Activated T-helper 1 cell treated with Interleukin-2 at 50 U/mL for 16 hours (primary cell): ENCODE measurements around the gene FCHSD2.
"Not testable (repeated sequence)": the region's sequence is repeated elsewhere in the genome, so short reads cannot be mapped to it uniquely, and the experiment has no call there.

ENCODE experiments used
- DNase-seq: peaks from one replicate; pipeline ENCODE4 v3.0.0-alpha.2; 2020; ENCODE audit warnings: low read depth

FCHSD2 gene

DNA sequence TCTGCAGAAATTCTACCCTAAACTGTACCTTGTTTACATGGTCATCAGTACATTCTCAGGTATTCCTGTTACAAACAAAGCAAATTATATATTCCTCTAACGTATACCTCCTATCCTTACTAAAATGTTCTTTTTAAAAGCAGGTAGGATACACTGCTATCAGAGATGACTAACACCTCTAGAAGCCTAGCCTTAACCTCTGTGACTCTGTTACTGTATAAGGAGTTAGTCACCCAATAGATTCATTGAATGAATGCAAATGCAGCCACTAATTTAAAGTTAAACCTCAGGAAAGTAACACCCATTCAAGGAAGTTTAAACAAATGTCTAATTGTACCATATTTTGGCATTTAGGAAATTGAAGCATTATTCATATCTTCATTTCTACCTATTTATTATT, 82.2 kb downstream of the FCHSD2 start:
- no peak for DNase-seq

DNA sequence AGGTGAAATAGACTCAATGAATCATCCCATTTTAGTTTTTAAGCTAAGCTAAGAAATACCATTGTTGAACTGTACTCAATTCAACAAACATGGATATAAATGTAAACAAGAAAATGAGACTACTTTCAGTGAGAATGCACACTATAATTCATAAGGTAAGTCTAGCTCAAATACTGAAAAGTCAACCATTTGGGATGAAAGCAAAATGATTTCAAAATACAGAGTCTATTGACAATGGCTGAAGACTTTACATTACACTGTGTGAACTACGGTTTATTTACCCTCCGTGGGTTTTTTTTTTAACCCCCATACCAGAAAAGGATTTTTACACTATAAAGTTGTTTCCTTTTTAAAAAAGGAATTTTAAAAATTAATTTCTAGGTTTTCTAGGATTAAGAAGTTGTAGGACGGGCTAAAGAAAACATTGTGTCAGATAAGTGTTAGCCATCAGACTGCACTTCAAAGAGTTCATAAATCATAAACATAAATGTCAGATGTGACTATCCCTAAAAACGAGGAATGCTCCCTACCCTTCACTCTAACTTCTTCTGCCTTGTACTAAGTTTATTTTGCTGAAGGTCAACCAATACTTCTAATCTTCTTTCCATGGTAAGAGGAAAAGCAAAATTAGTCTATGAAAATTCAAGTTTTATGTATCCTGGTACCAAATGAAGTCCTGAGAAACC, 83.0 kb downstream of the FCHSD2 start:
- no peak for DNase-seq

DNA sequence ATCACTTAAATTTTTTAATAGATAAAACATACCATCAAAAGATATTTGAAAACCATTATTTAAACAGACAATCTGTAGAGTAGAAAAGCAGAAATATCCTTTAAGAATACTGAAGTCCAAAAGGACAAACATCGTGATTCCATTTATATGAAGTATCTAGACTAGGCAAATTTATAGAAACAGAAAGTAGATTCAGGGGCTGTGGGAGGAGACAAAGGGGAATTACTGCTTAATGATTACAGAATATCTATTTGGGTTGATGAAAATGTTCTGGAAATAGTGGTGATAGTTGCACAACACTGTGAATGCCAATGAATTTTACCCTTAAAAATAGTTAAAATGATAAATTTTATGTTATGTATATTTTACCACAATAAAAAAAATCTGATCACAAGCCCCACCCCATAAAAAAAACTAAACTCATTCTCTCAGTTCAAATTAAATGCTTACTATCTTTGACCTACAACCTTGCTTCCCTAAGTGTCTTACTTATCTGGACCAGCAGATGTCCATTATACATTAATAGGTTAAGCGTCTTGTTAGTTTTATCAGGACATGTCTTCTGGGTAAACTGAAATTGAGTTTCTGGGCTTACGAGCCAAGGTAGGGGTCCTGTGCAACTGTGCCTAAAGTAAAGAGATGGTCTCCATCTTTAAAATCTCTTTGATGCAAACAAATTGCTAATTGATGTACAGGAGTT, 86.3 kb downstream of the FCHSD2 start:
- DNase-seq: no peak

DNA sequence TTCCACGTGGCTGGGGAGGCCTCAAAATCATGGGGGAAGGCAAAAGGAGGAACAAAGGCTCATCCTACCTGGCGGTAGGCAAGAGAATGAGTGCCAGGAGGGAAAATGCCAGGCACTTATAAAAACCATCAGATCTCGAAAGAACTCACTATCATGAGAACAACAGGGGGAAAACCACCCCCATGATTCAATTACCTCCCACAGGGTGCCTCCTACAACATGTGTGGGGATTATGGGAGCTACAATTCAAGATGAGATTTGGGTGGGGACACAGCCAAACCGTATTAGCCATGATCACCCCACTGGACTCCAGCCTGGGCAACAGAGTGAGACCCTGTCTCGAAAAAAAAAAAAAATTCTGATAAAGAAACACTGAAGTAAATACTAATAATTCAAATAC, 87.1 kb downstream of the FCHSD2 start:
- no peak for DNase-seq

DNA sequence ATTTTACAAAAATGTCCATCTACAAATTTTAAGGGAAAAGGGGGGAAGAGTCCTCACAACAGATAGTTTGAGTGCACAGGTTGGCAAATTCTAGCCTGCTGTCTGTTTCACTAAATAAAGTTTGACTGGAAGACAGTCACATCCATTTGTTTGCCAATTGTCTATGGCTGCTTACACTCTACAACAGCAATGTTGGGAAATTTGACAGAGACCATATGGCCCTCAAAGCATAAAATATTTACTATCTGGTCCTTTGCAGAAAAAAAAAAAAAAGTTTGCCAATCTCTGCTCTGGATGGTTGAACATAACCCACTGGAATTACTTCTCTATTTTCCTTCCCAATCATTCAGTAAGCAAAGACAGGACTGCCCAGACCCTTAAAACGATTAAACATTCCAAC, 88.2 kb downstream of the FCHSD2 start:
- DNase-seq: no peak

DNA sequence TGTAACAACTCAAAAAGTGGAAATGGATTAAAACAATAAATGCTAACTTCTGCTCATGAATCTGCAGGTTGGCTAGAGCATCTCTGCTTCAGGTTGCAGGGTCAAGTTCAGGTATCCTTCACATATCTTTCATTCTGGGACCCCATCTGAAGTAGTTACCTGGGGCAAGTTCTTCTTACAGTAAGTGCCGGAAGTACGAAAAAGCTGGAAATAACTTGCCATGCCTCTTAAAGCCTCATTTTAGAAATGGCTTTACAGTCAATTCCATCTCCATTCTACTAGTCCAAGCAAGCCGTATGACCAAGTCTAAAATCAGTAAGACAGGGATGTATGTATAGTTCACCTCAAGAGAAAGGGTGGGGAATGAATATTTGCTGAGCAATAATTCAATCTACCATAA, 93.7 kb downstream of the FCHSD2 start:
- DNase-seq: no peak

DNA sequence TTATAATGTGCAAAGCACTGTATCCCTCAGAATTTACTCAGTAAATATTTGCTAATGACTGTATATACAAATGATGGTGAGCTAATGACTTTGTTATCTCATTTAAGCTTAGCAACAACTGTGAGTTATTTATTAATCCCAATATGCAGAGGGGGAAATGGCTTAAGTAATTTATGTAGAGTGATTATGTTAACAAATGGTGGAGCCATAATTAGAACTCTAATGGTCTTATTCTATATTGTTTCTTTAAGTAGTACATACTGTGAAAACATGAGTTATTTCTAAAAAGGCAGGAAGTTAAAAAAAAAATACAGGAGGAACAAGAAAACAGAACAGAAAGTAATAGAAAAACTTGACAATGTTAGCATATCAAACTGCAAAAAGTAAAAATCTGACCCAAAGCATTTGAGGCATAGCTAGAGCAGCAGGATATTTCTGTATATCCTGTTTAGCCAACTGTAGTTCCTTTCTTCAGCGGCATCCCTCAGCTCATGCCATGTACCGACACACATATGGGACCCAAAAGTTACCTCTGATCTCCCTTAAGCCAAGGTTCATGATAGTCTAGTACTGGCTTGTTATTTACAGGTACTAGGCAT, 94.2 kb downstream of the FCHSD2 start:
- no peak for DNase-seq

DNA sequence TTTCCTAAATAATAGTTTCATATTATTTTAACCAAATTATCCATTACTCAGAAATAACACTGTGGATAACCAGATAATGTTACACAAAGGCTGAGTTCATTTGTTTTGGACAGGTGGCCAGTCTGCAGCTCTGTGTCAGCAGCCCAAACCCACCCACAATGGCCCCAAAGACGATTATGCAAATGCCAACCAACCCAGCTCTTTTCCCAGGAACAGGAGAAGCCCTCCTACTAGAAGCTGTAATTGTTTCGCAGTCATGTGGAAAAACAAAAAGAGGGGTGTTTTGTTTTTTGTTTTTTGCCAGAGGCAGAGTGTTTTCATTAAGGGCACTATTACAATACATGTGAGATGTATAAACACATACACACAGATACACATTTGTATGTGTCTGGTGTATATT, 102.1 kb downstream of the FCHSD2 start:
- DNase-seq: no peak

DNA sequence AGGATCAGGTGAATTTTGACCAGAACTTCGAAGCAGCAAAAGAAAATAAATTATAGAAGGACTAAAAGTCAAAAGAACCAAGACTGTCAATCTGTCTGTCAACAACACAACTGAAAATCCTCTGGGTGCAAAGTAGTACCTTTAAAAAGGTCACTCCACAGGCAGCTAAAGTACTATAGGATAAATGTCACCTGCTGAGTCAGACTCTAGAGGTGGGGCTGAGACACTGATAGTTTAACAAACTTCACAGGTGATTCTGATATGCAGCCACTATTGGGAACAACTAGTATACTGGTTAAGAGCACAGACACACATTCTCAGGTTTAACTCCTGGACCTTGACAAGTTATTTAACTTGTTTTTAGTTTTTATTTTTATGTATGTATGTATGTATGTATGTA, 107.3 kb downstream of the FCHSD2 start:
- DNase-seq: no peak

DNA sequence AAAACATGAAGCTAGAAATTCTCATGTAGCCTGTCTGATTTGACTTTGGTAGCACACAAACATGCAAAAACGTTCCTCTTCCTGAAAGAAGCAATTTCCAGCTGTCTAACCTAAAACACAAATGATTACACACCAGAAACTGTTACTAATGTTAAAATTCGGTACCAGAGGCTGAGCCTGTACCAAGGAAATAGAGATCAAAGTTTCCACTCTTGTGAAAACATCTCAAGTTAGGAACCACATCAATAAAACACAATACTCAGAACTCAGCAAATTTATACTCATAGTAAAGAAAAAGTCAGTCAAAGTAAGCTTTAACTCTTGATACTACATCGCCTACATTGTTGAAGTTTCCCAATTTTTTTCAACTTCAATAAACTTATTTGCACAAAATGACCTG, 107.8 kb downstream of the FCHSD2 start:
- no peak for DNase-seq

DNA sequence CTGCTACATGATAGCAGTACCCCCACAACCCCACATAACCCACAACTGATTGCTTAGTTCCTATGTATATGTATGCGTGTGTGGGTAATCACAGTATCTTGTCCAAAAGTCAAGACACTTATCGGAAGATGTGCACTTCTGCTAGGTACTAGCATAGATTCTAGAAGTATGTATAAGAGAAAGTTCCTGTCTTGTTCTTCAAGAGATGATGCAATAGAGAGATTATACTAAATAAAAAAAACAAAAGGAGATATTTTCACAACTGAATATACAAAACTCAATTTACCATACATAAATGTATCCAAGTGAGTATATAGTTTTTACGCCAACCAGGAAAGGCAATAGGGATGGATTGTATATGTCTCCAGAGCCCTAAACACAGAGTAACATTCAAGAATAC, 112.0 kb downstream of the FCHSD2 start:
- no peak for DNase-seq

DNA sequence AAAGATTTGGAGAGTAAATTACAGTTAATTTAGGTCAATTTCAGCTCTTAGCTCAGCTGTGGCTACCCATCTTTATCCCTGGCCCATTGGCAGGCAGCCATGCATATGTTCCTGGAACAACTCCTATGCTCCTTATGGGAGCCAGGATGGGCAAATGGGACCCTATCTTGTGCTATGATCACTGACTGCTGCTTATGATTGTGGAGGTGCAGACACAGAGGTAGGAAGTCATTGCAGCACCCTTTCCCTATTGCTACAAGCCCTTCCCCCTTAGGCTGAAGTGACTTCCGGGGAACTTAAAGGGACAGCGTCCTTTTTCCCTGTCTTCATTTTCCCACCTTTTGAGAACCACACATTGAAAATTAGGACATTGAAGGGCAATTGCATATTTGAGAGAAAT, 112.7 kb downstream of the FCHSD2 start:
- DNase-seq: no peak

DNA sequence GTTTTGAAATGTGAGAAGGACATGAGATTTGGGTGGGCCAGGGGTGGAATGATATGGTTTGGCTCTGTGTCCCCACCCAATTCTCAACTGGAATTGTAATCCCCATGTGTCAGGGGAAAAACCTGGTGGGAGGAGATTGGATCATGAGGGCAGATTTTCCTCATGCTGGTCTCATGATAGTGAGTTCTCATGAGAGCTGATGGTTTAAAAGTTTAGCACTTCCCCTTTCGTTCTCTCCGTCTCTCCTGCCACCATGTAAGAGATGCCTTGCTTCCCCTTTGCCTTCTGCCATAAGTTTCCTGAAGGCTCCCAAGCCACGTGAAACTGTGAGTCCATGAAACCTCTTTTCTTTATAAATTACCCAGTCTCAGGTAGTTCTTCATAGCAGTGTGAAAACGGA, 113.5 kb downstream of the FCHSD2 start:
- no peak for DNase-seq

DNA sequence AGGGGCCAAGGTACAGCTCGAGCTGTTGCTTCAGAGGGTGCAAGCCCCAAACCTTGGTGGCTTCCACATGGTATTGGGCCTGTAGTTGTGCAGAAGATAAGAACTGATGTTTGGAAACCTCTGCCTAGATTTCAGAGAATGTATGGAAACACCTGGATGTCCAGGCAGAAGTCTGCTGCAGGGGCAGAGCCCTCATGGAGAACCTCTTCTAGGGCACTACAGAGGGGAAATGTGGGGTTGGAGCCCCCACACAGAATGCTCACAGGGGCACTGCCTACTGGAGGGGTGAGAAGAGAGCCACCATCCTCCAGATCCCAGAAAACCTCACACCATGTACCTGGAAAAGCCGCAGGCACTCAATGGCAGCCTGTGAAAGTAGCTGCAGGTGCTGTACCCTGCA, 114.3 kb downstream of the FCHSD2 start:
- DNase-seq: not testable (repeated sequence)

DNA sequence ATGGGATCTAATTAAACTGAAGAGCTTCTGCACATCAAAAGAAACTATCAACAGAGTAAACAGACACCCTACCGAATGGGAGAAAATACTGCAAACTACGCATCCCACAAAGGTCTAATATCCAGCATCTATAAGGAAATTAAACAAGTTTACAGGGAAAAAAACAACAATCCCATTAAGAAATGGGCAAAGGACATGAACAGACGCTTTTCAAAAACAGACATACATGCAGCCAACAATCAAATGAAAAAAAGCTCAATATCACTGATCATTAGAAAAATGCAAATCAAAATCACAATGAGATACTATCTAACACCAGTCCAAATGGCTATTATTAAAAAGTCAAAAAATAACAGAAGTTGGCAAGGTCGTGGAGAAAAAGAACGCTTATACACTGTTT, 117.5 kb downstream of the FCHSD2 start:
- no peak for DNase-seq

DNA sequence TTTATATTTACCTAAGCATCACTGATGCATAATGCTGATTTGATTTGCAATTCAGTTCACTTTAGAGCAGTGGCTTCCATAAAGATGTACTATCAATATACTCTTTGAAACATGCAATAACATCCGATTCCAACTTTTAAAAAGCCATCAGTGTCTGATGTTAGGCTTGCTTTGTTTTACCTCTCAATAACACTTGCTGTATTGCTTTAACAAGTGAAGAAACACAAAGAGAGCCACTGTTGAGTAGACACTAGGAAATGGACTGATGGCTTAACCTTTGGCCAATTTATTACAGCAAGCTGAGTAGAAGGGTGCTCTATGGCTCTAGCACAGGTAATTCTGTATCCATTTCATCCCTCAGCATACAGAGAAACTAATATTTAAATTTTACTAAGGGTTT, 122.1 kb downstream of the FCHSD2 start:
- DNase-seq: no peak

DNA sequence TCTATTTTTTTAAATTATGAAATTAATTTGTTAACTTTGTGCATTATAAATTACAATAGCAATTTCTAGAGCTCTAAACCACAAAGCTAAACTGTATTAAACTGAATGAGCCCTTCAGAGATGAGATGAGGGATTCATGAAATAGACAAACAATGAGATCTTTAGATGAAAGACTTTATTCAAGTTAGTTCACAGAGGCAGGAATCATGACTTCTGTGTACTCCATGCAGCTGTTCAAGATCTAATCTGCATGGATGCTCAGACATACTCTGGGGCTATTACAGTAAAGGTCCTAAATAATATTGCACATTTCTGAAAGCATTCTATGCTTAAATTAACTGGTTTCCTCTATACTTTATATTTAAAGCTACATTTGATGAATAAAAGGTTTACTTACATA, 122.7 kb downstream of the FCHSD2 start:
- no peak for DNase-seq

DNA sequence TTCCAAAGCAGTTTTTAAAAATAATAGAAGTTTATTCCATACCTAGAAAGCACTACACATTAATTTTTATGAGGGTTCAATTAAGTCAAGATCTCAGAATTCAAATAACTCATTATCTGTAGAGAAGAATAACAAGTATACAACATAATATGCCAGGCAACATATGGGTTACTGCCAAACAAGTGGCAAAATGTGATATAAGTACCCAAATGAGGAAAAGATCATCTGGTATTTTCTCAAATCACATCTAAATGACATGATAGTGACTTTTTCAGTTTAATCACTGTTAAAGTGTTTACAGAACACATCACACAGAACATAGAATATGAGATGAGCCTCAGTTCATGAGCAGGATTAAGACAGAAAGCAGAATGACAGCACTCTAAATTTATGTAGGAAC, 123.3 kb downstream of the FCHSD2 start:
- DNase-seq: no peak

DNA sequence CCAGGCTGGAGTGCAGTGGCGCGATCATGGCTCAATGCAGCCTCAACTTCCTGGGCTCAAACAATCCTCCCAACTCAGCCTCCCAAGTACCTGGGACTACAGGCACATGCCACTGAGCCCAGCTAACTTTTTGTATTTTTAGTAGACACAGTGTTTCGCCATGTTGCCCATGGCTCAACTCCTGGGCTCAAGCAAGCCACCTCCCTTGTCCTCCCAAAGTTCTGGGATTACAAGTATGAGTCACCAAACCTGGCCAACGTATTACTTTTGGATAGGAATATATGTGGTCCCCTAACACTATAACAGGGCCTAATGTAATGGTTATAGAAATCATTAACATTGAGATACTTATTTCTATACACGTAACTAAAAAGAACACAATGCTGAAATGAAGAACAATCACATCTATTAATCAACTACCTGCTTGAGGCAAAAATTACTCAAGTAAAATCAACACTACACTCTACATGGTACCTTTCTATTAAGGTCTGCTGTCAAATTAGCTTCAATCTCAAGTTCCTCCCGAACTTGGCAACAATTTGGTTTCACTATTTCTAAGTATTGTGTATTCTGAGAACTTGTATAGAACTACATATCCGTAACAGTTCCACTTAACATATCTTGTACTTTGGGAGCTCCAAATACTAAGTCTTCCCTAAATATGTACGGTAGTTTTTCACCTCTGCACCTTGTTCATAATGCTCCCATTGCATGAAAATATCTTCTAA, 124.9 kb downstream of the FCHSD2 start:
- DNase-seq: no peak

DNA sequence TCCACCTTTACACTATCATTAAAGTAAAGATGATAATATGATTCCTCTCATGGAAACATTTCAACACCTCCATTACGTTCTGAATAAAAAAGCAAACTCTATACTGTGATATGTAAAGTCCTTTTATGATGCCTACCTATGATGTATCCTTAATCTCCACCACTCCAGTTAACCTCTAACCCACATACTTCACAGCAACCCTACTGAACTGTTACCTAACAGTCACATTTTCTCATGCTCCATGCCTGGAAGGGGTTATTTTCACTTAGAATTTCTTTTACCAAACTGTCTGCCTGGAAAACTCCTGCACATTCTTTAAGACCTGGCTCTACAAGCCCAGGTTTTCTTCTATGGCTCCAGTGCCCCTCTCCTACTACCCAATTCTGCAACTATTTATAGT, 129.1 kb downstream of the FCHSD2 start:
- no peak for DNase-seq

DNA sequence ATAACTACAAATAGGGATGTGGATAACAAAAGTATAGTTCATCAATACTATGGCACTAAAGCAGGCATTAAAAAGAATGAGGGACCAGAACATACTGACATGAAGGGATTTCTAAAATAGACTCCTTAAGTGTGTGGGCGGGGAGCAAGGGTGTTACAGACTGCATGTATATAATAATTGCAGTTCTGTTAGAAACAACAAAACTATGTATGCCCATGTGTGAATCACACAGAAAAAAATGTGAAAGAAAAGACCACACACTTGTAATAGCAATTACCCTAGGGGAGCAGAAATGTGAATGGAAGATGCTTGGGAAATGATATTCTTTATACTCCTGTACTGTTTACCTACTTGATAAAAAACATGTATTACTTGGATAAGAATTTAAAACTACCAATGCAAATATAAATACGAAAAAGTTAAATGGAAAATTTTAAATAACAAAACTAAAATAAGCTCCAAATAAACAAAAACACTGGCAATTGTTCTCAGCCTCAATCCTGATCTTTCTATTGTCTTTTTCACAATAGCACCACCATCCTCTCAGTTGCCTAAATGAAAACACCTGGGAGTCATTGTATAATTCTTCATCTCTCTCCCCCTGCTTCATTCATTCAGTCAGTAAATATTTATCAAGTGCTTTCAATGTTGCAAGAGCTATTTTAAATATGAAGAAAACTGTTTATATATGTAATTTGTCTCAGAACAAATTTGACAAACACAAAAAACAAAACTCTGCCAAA, 129.8 kb downstream of the FCHSD2 start:
- no peak for DNase-seq

DNA sequence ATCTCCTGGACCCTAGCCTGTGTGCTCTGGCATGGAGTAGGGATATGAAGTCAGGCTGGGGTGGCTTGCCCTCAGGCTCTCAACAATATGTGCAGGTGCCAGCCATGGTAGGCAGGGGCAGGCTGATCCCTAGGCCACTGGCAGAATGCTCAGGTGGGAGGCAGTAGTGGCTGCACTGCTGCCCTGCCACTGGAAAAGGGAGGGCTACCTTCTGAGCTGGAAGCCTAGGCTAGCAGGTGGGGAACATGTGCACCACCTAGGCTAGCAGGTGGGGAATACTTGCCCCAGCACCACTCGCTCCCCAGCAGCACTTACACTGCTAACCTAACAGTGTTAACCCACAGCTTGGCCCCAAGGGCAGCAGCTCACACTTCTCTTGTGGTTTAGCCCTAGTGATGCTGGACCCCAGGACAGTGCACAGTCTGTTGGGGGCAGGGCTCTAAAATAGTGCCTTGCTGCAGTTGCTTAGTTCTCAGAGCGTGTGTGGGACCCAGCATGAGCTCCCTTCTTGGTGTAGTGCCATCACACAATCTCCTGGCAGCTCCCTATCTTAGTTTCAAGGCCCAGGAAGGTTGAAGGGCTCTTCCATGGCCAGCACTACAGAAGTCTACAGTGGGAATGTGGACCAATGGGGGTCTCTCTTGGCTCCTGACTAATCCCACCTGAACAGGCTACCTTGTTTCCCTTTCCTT, 130.8 kb downstream of the FCHSD2 start:
- DNase-seq: no peak
